Measurements from ENCODE around the gene CSTF2T.
A peak's percentile ranks its signal among the peaks of the same experiment; 100 is the strongest.

Gene CSTF2T

GRCh38 chr10:51699475-51700227 is at the start of gene CSTF2T:
Gene CSTF2T, minus strand, starts transcription at chr10:51699595. Its CDS starts 46 bp downstream, at chr10:51699549.
- DNase-seq: peak; percentile 93

DNA sequence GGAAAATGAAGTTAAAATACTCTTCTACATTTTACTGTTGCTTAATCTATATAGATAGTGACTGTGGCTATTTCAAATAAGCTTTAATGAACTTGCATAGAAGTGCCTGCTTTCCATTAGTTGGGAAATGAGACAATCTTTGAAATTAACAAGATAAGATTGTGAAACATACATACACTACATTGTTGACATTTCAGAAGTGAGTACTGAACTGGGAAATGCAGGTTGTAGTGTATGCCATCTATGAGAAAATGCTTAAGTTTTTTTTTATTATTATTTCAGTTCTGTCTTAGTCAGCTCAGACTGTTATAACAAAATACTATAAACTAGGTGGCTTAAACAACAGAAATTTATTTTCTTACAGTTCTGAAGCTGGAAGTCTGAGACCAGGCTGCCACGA is 49.6 kb upstream of the CSTF2T start:
- DNase-seq: no peak

GRCh38 chr10:51747216-51747615 is 47.8 kb upstream of the CSTF2T start:
- no peak for DNase-seq

DNA sequence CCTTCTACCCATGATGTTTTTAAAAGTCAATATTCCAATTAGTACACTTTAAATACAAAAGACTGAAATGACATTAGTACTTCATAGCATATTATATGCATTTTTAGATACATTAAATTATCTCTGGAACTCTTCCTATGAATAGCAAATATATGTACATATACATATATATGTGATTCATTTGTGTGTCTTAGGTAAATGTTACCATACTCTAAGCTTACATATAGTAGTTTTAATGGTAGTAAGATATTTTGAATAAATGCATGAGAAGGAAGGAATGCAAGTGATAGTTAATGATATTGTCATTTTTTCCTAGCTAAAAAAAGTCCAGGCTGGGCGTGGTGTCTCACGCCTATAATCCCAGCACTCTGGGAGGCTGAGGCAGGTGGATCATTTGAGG is 46.0 kb upstream of the CSTF2T start:
- DNase-seq: no peak

DNA sequence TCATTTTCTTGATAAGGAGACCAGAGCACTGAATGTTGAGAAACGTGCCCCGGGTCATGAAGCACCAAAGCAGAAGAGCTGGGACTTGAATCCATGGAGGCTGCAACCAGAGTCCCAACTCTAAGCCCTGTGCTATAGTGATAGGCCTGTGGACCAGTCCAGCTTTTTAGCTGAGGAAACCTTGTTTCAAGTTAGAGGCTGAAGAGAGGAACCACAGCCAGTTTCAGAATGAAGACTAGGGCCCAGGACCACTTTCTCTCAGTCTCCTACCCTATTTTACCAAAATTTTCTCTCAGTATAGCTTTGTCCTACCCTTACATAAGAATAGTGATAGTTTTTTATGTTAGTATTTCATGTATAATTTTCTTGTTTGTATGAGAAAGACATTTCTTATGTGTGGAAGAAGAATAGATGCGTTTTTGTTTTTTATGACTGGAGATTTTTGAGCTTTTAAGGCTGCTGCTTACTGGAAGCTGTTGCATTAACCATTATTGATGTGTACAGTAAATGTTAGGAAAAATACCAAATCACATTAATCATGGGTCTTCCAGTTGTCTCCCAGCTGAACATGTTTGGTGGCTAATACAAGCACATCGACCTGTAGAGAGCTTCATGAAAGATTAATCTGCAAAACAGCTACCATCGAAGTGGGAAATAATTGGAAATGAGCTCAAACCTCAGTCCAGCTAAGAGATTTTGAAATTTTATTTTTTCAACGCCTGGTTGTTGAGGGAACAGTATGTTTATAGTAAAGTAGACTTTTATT is 45.0 kb upstream of the CSTF2T start:
- no peak for DNase-seq

GRCh38 chr10:51743146-51743545 is 43.8 kb upstream of the CSTF2T start:
- DNase-seq: no peak

DNA sequence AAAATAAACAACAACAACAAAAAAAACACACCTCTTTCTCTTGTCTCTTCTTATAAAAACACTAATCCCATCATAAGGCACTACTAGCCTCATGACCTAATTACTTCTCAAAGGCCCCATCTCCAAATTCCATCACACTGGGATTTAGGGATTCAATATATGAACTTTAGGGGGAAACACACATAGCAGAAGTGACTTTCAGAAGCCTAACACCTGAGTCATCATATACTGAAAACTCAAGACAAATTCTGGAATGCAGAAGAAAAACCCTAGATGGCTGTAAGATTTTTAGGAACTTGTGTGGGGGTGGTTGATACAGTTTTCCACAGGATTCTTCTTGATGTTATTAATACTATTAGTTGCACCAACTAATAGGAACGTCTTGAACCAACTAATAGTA is 33.7 kb upstream of the CSTF2T start:
- no peak for DNase-seq

DNA sequence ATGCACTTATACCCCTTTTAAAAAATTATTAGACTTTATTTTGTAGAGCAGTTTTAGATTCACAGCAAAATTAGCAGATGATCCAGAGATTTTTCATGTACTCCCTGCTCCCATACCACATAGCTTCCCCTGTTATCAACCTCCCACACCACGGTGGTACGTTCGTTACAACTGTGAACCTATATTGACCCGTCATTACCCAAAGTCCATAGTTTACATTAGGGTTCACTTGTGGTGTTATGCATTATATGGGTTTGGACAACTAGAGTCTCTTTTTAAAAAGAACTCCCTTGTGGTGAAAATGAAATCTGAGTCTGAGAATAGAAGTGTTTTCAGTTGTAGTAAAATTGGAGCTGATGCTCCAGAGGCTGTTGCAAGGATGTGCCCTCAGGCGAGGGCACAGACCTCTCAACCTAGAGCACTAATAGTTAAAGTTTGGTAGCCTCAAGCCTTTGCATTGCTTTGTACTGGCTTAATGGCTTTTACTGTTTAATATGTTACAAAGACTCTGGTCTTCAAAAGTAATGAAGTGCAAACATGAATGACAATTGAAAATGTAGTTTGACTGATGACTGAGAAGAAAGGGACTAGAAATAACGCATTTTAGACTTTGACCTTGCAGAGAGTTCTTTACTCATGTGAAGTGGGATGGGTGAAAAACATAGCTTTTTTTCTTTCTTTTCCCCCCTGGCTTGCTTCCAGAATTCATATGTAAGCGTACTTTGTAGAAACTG is 30.6 kb upstream of the CSTF2T start:
- DNase-seq: no peak

DNA sequence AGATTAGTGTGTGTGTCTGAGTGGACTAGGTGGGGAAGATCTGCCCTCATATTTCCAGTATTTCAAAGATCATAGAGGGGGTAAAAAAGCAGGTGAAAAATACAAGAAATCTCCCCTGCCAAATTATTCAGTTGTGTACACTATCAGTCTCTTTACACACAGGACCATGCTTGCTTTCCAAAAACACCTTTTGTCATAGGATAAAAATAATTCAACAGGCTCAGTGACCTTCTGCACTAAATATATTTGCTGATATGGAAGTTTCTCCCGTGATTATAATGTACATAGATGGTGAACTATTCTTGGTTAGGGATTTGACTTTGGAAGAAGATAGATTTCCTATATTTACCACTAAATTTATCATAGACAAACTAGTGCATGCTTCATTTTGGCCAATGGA is 24.6 kb upstream of the CSTF2T start:
- no peak for DNase-seq

DNA sequence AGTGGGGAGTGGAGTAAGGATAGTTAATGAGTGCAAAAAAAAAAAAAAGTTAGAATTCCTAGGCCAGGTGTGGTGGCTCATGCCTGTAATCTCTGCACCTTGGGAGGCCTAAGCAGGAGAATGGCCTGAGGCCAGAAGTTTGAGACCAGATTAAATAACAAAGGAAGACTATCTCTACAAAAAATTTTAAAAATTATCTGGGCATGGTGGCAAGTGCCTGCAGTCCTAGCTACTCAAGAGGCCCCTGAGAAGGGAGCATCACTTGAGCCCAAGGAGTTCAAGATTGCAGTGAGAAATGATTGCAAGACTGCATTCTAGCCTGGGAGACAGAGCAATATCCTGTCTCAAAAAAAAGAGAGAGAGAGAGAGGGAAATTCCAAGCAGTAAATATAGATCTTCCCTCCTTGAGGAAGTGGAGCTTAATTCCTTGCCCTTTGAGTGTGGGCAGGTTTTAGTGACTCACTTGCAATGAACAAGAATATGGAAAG is 19.5 kb upstream of the CSTF2T start:
- no peak for DNase-seq

GRCh38 chr10:51716981-51717380 is 17.6 kb upstream of the CSTF2T start:
- no peak for DNase-seq

- DNase-seq: no peak
Observed at GRCh38 chr10:51711519-51711891, 12.1 kb upstream of the CSTF2T start.

DNA sequence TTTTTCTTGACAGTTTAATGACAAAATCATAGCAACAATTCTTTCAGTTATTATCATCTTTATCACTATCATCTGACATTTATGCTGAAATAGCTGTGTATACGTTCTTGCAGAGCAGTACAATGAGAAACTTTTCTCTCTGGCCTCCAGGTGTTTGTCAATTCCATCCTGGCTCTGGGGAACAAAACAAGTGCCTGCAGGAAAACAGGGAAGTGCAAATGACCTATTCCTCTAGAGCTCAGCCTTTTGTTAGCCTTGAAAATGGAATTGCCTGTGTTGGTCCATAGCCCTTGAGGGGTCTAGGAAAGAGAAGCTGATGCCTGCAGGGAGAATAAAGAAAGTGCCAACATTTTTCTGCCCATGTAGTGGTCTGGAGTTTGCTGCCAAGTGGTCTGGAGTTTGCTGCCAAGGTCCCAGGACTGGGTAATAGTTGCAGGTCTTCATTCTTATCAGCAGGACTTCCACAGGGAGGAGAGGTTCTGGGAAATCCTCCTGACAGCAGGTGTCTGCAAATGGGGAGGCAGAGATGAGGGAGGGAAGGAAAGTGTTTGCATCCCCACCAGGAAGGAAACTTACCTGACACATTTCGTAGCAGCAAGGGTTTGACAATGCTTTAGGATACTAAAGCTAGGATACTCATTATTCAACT is 10.1 kb upstream of the CSTF2T start:
- DNase-seq: no peak

DNA sequence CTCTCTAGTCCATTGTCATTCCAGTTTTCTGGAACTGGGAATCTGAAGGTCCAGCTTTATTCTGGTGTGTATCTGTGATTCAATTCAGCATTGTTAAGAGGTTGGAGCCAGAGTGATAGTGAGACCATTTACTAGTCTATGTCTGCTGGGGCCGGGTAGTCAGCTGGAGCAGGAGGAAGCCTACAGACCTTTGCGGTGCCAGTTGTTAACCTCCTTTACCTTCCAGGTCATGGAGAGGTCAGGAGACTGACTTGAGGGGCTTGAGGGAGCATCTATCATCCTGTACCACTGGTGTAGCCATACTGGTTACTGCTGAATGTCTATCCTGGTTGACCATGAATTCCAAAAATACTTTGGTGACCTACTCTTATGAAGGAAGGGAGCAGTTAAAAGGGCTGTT is 9.2 kb upstream of the CSTF2T start:
- no peak for DNase-seq

DNA sequence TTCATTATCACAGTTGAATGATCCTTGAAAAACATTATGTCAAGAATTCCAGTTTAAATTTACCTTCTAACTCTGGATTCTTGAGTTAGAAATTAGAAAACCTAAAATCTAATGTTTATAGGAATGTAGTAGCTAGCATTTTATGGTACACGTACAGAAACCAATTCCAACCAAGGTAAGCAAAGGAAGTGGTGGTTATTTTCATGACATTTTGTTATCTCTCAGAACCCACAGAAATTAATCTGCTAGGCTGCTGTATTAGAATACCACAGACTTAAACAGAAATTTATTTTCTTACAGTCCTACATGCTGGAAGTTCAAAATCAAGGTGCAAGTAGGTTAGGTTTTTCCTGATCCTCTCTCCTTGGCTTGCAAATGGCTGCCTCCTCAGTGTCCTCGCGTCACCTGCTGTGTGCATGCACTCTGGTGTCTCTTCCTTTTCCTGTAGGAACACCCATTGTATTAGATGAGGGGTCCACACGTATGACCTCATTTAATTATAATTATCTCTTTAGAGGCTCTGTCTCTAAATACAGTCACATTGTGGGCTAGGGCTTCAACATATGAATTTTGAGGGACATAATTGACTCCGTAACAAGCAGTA is 8.5 kb upstream of the CSTF2T start:
- no peak for DNase-seq

- DNase-seq: no peak
Observed at GRCh38 chr10:51707392-51707791, 8.0 kb upstream of the CSTF2T start.

DNA sequence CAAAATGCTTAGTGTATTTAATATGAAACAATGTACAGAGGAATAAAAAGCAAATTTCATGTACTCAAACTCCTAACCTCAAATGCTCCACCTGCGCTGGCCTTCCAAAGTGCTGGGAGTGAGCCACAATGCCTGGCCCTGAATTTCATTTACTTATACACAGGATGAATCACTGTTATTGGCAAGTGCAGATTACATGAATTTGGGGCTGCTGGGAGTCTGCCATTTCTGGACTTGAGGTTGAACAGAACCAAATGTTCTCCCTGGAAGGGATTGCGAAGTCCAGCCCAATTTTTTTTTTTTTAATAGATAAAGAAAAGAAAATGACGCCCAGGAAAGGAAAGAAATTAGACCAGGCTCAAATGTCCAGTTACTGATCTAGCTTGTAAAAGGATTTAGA is 6.8 kb upstream of the CSTF2T start:
- no peak for DNase-seq

GRCh38 chr10:51705774-51706173 is 6.4 kb upstream of the CSTF2T start:
- no peak for DNase-seq

- DNase-seq: peak; percentile 23
Observed at GRCh38 chr10:51700228-51700817, 928 bp upstream of the CSTF2T start.

- no peak for DNase-seq
Observed at GRCh38 chr10:51699145-51699474, 285 bp downstream of the CSTF2T start.

- DNase-seq: no peak
Observed at GRCh38 chr10:51698473-51699063, 827 bp downstream of the CSTF2T start.

GRCh38 chr10:51696251-51696650 is 3.1 kb downstream of the CSTF2T start:
- no peak for DNase-seq
